GM19239 (cell line): ENCODE measurements around the gene ACTR8.

Source experiments
- DNase-seq: peaks from one replicate; pipeline ENCODE4 v3.0.0; 2011; ENCODE audit warnings: low spot score; ENCODE audit not compliant: insufficient read length
- FAIRE-seq: peaks from 2 replicates; lab custom pipeline; 2011; peaks lifted over from hg19 to GRCh38; lab: Jason Lieb, UNC

ACTR8 gene

GRCh38 chr3:53836084-53836872, 45.7 kb downstream of the ACTR8 start:
- FAIRE-seq (no peak), DNase-seq (no peak)

DNA sequence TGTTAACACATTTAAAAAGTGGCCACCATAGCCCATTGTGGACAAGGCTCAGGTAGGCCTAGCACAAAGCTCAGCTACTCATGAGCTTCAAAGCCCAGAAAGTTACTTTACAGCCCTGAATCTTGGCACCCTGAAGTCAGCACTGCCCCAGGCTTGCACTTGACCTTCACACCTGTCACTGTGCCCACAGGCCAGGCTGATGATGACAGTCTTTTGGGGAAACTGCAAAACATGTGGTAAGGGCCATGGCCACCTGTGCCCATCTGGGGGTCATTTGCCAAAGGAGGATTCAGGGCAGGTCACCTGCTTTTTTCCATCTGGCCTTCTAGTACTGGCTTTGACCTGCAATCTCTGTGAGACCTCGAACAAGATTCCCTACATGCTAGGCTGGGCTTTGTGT, 46.7 kb downstream of the ACTR8 start:
- FAIRE-seq (no peak), DNase-seq (no peak)

- FAIRE-seq (no peak), DNase-seq (no peak)
Measured at GRCh38 chr3:53834429-53835095, 47.4 kb downstream of the ACTR8 start.

DNA sequence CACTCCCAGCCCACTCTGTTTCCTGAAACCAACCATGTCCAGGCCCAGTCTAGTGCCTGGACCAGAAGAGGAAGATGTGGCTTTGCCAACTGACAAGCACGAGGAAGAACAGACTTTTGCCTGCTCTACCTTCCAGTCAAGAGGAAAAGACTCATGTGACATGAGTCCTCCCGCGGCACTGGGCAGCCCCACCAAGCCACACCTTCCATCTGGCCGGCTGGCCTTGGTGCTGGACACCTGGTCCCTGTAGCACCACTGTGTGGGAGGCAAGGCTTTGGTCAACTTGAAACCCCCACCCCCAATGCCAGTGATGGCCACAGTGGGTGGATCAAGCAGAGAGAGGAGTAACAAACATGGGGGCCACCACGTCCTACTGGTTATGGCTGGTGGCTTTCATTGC, 48.3 kb downstream of the ACTR8 start:
- DNase-seq, result no peak
- FAIRE-seq, result no peak

GRCh38 chr3:53833053-53833645, 48.8 kb downstream of the ACTR8 start:
- DNase-seq, result no peak

GRCh38 chr3:53830944-53831343, 51.0 kb downstream of the ACTR8 start:
- no peak for DNase-seq
- no peak for FAIRE-seq

More at GRCh38 chr3:53833053-53833645, 48.8 kb downstream of the ACTR8 start:
- no peak for FAIRE-seq

GRCh38 chr3:53829605-53830004, 52.3 kb downstream of the ACTR8 start:
- DNase-seq (no peak), FAIRE-seq (no peak)

- DNase-seq (no peak), FAIRE-seq (no peak)
Measured at GRCh38 chr3:53828581-53828980, 53.4 kb downstream of the ACTR8 start.

GRCh38 chr3:53826048-53826447, 55.9 kb downstream of the ACTR8 start:
- FAIRE-seq (peak; percentile 28), DNase-seq (no peak)

DNA sequence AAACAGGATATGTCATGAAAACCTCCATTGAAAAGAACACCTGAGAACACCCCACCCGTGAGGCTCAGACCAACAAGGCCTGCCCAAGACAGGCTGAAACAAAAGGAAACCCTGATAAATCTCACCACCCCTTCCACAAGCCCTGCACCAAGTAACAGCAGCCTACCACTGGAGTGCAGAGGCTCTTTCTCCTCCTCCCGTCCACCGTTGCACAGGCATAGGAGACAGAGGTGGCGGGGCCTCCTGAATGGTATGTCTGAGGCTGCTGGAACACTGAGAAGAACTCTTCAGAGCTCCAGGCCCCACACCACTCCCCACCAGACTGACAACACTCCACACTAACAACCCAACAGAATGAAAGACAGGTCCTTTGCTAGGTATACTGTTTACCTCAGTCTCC, 57.2 kb downstream of the ACTR8 start:
- no peak for FAIRE-seq
- DNase-seq, result no peak

DNA sequence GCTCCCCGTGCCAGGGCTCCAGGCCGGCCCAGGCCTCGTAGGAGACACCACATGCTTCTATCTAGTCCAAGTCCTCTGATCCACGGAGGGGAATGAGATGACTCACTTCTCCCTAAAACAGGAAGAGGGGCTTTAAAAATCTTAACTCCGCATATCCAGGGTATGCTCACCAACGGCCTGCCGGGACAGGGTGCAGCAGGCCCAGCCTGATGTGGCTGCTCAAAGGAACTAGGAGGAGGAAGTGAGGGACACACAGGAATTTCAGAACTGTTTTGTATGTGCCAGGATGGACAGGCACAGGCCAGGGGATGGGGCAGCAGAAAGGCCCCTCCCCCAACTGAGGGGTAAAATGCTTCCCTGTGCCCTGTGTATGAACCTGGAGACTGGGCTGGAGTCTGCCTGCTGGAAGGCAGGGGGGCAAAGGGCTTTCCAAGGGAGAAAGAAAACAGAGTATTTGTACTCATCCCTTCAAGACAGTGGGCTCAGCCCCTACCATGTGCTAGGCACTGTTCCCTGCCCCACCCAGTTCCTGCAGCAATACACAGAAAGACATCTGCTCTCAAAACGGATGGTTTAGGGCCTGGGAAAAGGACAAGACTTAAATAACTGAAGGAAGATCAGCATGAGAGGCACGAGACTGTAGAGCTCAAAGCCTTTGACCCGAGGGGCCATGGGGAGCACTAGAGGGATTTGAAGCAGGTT, 57.8 kb downstream of the ACTR8 start:
- FAIRE-seq (no peak), DNase-seq (no peak)

- DNase-seq (no peak), FAIRE-seq (no peak)
Measured at GRCh38 chr3:53823026-53823955, 58.7 kb downstream of the ACTR8 start.

DNA sequence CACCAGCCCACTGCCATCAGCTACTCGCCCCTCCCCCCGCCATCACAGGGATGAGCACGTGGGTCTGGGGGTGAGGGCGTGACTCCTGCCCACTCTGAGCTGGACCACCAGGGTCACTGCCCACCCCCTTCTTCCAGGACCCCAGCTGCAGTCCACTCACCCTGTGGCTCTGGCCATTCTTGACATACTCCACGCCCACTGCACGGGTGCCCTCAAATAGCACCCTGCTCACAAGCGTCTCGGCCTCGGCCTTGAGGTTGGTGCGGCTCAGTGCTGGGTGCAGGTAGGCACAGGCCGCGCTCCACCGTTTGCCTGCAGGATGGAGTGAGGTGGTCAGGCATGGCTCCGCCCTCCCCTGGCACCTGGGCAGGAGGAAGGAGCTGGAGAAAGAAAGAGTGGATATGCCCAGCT, 59.6 kb downstream of the ACTR8 start:
- no peak for FAIRE-seq

GRCh38 chr3:53821631-53822121, 60.3 kb downstream of the ACTR8 start:
- peak; percentile 48 for FAIRE-seq
- no peak for DNase-seq

More for the DNA sequence above, 59.6 kb downstream of the ACTR8 start:
- no peak for DNase-seq

DNA sequence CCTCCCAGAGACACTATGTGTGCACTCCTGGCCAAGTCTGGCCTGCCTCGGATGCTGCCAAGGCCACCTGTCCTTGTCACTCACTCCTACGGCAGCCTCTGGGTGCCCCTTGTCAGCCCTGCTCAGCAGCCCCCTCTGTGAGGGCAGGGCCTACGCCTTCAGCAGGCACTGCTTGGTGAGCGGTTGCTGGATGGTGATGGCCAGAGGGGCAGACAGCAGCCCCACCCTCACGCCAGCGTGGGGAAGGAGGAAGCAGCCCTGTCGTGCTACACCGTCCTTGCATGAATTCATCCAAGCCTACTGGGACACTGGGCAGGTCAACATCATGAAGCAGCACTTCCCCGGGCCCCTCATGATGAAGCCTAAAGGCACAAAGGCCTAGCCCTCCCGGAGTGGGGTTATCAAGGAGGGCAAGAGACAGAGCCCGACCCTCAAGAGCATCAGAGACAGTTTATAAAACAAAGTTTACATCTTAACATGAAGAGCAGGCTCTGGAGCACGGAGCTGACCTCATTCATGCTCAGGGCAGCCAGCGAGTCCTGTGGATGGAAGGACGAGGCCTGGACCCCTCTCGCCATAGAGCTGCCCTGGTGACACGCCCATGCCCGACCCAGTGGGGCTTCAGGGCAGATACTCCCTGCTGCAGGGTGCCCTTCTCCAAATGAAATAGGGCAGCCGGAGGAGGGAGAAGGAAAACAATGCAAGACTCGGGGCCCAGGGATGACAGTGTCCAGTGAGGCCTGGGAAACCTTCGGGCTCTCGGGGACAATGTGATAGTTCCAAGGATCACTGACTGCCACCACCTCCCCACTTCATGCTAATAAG, 61.0 kb downstream of the ACTR8 start:
- no peak for FAIRE-seq
- DNase-seq, result no peak

DNA sequence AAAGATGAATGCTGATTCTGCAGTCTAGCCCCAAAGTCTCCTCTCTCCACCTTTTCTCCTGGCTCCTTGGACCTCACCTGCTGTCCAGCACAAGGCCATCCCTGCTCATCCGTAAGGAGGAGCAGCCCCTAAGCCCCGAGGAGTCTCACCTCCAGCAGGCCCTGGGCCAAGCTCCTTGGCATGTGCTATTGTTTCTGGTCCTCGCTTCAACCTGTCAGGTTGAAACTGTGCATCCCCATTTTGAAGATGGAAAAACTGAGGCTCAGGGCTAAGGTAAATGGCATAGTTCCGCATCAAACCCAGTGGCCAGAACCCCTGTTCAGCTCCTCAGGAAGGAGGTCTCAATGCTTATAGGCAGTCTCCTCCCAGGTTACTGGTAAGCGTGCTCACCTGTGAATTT, 61.9 kb downstream of the ACTR8 start:
- FAIRE-seq (no peak), DNase-seq (no peak)

DNA sequence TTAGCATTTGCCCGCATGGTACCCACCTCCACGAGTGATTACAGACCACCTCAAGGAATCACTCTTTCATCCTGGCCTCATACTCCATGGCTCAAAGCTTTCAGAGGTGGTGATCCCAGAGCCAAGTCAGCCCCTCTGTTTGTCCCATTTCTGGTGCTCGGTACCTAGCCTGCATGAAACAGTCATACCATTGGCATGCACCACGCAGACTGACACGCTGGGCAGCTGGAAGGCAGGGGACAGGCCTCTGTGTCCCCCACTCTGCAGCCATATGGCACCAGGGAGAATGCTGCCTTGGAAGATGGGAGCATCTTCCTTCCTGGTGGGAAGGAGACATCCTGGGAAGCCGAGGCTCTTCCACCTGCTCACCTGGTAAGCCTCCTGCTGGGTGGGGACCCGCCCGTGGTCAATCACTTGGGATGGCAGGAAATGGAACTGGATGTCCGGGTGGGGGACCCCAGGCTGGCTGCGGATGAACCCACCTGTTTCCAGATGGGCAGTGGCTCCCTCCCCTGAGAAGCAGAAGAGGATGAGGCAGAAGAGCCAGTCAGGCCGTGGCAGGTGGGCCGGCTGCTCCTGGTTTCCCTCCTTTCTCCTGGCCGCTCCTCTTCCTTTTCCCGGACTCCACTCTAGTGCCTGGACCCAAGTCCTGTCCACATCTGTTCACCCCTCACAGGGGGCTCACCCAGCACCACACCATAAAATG, 62.6 kb downstream of the ACTR8 start:
- FAIRE-seq (no peak), DNase-seq (no peak)
